ENCODE results near the gene PPP1R12B. TPM values are rescaled to one million over a fixed set of nuclear protein-coding genes. Genes with fewer than 3 reads are reported as not detected.

Gene PPP1R12B
- total and polyA plus RNA-seq, 4 donors, result 4.0 to 31.6 (median 9.7) TPM

DNA sequence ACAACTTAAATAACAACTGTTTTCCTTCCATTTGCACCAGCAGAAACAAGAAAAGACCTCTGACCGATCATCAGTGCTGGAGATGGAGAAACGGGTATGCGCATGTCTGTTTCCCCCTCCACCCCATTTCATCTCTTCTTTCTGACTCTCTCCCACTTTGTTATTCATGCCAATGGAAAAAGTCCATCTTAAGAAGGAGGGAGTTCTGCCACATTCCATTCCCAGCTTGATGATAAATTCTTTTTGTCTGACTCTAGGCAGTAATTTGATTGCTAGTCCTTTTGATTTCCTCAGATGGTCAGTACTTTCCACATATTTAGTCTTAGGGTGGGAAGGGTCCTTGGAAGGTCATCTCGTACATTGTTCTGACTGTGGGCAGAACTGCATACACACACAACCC is 219.2 kb downstream of the PPP1R12B start (continued):
- TF ChIP-seq, protein P1, sequence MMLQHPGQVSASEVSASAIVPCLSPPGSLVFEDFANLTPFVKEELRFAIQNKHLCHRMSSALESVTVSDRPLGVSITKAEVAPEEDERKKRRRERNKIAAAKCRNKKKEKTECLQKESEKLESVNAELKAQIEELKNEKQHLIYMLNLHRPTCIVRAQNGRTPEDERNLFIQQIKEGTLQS (IDR thresholded peaks at IDR 0.05), result no peak
- TF ChIP-seq YY1 (IDR thresholded peaks at IDR 0.05) (no peak), JUND (IDR thresholded peaks at IDR 0.05) (no peak), GABPA (IDR thresholded peaks at IDR 0.05 in 1 of 2, conservative IDR thresholded peaks at IDR 0.05 in 1 of 2) (no peak), SP1 (IDR thresholded peaks at IDR 0.05) (no peak), HNF4G (IDR thresholded peaks at IDR 0.05) (no peak), RXRA (IDR thresholded peaks at IDR 0.05) (no peak)
- TF ChIP-seq, protein P2, sequence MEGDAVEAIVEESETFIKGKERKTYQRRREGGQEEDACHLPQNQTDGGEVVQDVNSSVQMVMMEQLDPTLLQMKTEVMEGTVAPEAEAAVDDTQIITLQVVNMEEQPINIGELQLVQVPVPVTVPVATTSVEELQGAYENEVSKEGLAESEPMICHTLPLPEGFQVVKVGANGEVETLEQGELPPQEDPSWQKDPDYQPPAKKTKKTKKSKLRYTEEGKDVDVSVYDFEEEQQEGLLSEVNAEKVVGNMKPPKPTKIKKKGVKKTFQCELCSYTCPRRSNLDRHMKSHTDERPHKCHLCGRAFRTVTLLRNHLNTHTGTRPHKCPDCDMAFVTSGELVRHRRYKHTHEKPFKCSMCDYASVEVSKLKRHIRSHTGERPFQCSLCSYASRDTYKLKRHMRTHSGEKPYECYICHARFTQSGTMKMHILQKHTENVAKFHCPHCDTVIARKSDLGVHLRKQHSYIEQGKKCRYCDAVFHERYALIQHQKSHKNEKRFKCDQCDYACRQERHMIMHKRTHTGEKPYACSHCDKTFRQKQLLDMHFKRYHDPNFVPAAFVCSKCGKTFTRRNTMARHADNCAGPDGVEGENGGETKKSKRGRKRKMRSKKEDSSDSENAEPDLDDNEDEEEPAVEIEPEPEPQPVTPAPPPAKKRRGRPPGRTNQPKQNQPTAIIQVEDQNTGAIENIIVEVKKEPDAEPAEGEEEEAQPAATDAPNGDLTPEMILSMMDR (IDR thresholded peaks at IDR 0.05; ENCODE audit: low read depth, low read length, missing input control), result no peak

DNA sequence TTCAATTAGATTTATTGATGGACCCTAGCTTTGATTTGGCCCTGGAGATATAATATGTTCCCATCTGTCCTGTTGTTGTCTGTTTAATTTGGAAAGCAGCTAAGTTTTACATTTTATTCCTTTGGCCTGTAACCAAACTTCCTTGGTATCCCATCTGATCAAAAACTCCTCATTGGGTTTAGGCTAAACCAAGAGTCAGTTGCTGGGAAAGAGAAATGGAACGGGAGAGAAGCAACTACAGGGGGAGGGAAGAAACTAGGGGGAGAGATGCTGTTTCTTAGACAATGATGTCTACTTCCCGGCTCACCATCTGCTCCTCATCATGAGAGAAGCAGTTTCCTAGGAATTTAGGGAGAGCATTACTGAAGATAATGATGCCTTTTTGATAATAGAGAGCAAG is 219.9 kb downstream of the PPP1R12B start:
- no peaks in the 10 kb centered on the region for H3K27me3 ChIP-seq (ENCODE audit: control insufficient read depth in 4 of 4, insufficient read depth in 4 of 4, low read length in 3 of 4)
- H3K4me3 ChIP-seq (ENCODE audit: low read depth in 1 of 3, low read length in 3 of 3), result no peak overlapping the region
- 91% methylated on average over 2 of the region's 2 CpGs for WGBS
- TF ChIP-seq RAD21 (IDR thresholded peaks at IDR 0.05), result no peak
- TF ChIP-seq, protein P1 (IDR thresholded peaks at IDR 0.05), result no peak
- TF ChIP-seq, protein P3, sequence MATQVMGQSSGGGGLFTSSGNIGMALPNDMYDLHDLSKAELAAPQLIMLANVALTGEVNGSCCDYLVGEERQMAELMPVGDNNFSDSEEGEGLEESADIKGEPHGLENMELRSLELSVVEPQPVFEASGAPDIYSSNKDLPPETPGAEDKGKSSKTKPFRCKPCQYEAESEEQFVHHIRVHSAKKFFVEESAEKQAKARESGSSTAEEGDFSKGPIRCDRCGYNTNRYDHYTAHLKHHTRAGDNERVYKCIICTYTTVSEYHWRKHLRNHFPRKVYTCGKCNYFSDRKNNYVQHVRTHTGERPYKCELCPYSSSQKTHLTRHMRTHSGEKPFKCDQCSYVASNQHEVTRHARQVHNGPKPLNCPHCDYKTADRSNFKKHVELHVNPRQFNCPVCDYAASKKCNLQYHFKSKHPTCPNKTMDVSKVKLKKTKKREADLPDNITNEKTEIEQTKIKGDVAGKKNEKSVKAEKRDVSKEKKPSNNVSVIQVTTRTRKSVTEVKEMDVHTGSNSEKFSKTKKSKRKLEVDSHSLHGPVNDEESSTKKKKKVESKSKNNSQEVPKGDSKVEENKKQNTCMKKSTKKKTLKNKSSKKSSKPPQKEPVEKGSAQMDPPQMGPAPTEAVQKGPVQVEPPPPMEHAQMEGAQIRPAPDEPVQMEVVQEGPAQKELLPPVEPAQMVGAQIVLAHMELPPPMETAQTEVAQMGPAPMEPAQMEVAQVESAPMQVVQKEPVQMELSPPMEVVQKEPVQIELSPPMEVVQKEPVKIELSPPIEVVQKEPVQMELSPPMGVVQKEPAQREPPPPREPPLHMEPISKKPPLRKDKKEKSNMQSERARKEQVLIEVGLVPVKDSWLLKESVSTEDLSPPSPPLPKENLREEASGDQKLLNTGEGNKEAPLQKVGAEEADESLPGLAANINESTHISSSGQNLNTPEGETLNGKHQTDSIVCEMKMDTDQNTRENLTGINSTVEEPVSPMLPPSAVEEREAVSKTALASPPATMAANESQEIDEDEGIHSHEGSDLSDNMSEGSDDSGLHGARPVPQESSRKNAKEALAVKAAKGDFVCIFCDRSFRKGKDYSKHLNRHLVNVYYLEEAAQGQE (IDR thresholded peaks at IDR 0.05), result no peak
- TF ChIP-seq NR2F2 (IDR thresholded peaks at IDR 0.05), result no peak
- no peaks in the 10 kb centered on the region for H3K9me3 ChIP-seq (ENCODE audit: control insufficient read depth in 4 of 4, low read length in 3 of 4)
- no peak for DNase-seq (ENCODE audit: low spot score)
- H3K36me3 ChIP-seq (ENCODE audit: control insufficient read depth in 4 of 4, insufficient read depth in 3 of 4, low read depth in 1 of 4, low read length in 3 of 4), result peaks cover 0 to 16% (median 8%) of the 10 kb centered on the region in 4 donors
- peaks cover 0 to 8% (median 4%) of the 10 kb centered on the region in 4 donors for H3K4me1 ChIP-seq (ENCODE audit: control insufficient read depth in 4 of 4, insufficient read depth in 4 of 4, low read length in 3 of 4)
- H3K9ac ChIP-seq (ENCODE audit: low read depth in 1 of 2, low read length in 2 of 2), result no peak overlapping the region
- H3K27ac ChIP-seq (ENCODE audit: low read depth in 1 of 2, low read length in 2 of 2), result no peak overlapping the region

DNA sequence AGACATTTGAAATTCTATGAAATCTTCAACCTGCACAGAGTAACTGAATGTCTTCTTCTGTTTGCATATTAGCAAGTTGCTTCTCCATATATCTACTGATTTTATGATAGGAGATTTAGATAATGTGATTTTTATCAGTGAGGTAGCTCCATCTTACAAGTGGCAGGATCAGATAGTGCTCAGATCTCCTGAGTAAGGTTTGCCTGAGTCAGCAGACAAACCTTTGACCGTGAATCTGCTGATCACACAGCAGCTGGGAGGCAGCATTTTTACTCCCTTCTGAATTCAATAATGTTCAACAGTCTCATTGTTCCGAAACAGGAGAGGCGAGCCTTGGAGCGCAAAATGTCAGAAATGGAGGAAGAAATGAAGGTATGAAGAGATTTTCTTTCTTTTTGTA is 220.3 kb downstream of the PPP1R12B start:
- H3K9ac ChIP-seq (ENCODE audit: low read depth in 1 of 2, low read length in 2 of 2), result no peak overlapping the region
- no peaks in the 10 kb centered on the region for H3K9me3 ChIP-seq (ENCODE audit: control insufficient read depth in 4 of 4, low read length in 3 of 4)
- H3K4me1 ChIP-seq (ENCODE audit: control insufficient read depth in 4 of 4, insufficient read depth in 4 of 4, low read length in 3 of 4), result peaks cover 0 to 8% (median 2%) of the 10 kb centered on the region in 4 donors
- peaks cover 0 to 16% (median 9%) of the 10 kb centered on the region in 4 donors for H3K36me3 ChIP-seq (ENCODE audit: control insufficient read depth in 4 of 4, insufficient read depth in 3 of 4, low read depth in 1 of 4, low read length in 3 of 4)
- WGBS, result 81% methylated on average over 4 of the region's 4 CpGs
- no peak overlapping the region for H3K4me3 ChIP-seq (ENCODE audit: low read depth in 1 of 3, low read length in 3 of 3)
- no peak overlapping the region for H3K27ac ChIP-seq (ENCODE audit: low read depth in 1 of 2, low read length in 2 of 2)
- DNase-seq (ENCODE audit: low spot score), result no peak
- H3K27me3 ChIP-seq (ENCODE audit: control insufficient read depth in 4 of 4, insufficient read depth in 4 of 4, low read length in 3 of 4), result no peaks in the 10 kb centered on the region
- TF ChIP-seq RAD21 (IDR thresholded peaks at IDR 0.05) (peak in 1 of 2 donors; percentile 15), FOXA1 (IDR thresholded peaks at IDR 0.05) (no peak)

All from liver (tissue), 9 donors.